Activated CD8-positive, alpha-beta memory T cell treated with anti-CD3 and anti-CD28 coated beads, Interleukin-2, amount 50 U/mL, for 4 hours (primary cell): Measurements from ENCODE around the gene CRYBG3.
A peak's percentile ranks its signal among the peaks of the same experiment; 100 is the strongest.

ENCODE experiments used
- DNase-seq: peaks from one replicate; pipeline ENCODE4 v3.0.0-alpha.2; 2020

Gene CRYBG3

GRCh38 chr3:97949110-97949485 lies 127.3 kb downstream of the CRYBG3 start:
- no peak for DNase-seq

DNA sequence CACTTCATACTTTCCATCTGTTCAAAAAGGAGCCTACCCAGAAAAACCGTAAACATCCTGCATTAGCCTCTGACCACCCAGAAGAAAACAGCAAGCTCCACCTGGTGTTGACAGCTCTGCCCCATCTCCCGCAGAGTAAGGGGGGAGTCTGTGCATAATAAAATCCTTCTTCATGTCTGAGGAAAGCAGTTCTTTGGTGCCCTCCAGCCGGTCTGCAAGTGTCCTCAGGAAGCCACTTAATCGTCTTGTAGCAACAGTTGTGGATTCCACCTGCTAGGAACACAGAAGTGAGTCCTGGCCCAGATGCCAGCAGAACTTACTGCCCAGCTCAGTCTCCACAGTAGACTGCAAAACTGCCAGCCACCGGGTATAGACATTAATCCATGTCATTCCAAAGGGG lies 127.9 kb downstream of the CRYBG3 start:
- DNase-seq = no peak

DNA sequence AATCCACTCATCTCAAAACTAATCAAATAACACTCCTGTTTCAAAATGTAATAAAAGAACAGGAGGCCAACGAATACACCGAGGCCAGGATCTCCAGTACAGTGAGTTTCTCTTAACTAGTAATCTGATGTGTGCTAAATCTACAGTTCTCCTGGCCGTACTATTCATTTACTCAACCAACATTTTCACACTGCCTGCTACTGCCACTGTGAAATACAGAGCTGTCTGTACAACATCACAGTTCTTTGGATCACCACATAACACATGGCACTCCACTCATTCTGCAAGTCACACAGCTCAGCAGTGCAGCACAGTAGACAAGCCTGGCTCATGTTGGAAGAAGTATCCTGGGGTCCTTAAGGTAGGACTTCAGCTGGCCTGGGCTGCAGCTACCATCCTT lies 128.5 kb downstream of the CRYBG3 start:
- no peak for DNase-seq

GRCh38 chr3:97952280-97952679 lies 130.5 kb downstream of the CRYBG3 start:
- no peak for DNase-seq

DNA sequence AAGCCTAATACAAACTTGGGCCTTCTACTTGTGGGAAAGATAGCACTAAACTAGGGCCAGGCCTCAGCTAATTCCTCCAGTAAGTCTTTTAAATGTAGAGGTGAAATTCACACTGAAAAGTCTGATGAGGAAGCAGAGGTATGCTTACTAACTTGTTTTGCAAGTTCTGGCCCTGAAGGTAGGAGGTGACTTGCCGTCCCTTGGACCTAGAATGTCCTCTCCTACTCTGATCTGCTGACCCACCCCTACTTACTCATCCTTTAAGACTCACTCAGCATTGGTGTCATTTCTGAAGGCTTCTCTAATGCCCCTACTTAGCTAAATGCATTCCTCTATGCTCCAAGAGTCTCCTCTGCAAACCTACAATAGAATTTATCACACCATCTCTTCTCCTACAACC lies 131.1 kb downstream of the CRYBG3 start:
- DNase-seq = no peak

GRCh38 chr3:97954228-97954827 lies 132.5 kb downstream of the CRYBG3 start:
- DNase-seq = no peak

DNA sequence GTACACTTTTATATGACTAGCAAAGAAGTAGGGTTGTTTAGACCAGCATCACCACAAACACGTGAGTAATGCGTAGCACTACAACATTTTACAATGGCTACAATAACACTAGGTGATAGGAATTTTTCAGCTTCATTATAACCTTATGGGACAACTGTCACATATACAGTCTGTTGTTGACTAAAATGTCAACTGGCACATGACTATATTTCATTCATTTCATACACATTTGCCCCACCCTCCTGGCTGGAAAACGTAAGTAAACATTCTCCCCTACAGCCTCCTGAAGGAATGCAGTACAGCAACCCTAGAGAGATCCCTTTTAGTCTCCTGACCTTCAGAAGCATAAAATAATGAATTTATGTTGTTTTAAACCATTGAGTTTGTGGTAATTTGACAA lies 134.2 kb downstream of the CRYBG3 start:
- DNase-seq = no peak

DNA sequence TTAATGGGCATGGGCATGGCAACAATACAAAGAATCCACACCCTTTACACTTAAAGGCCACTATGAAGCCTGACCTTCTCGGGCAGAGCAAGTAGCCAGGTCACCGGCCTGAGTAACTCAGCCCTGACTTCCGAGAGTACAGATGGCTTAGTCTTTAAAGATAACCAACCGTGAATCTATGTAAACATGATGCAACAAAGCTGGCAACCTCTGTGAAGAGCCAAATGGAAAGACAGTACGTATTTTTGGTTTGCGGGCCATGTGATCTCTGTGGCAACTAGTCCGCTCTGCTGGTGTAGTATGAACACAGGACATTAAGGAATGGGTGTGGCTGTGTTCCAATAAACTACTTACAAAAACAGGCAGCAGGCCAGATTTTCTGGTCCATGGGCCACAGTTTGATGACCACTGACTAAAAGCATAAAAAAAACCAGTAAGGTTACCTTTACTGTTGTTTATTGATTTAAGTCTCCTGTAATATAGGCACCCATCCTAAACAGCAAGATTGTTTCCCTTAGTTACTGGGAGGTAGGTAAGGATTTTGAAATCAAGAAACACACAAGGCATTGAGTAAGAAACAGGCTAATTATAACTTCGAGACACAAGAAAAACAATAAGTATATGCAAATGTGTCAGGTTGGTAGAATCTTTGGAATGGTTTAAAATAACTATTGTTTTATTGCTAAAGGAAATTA lies 136.0 kb downstream of the CRYBG3 start:
- DNase-seq = no peak

- no peak for DNase-seq
Observed at GRCh38 chr3:97958396-97958795, 136.6 kb downstream of the CRYBG3 start.

DNA sequence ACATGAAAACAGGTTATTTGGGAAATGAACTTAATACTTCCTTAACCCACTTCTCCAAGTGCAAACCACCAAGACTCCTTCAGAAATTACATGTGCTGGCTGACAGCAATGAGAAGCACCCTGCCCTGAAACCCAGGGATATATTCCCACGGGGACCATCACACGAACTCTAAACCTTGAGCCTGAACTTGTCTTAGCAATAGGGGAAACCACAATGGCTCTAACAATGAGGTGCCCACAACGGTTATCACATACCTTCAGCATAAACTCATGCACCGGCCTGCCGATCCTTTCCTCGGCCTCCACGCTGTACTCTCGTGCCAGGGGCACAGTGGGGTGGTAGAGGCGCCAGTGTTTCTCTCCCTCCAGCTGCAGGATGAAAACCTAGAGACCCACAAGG lies 137.0 kb downstream of the CRYBG3 start:
- DNase-seq = no peak

- DNase-seq = no peak
Observed at GRCh38 chr3:97959872-97960271, 138.1 kb downstream of the CRYBG3 start.

GRCh38 chr3:97960551-97960950 lies 138.7 kb downstream of the CRYBG3 start:
- DNase-seq = no peak

GRCh38 chr3:97960993-97961766 lies 139.4 kb downstream of the CRYBG3 start:
- no peak for DNase-seq

DNA sequence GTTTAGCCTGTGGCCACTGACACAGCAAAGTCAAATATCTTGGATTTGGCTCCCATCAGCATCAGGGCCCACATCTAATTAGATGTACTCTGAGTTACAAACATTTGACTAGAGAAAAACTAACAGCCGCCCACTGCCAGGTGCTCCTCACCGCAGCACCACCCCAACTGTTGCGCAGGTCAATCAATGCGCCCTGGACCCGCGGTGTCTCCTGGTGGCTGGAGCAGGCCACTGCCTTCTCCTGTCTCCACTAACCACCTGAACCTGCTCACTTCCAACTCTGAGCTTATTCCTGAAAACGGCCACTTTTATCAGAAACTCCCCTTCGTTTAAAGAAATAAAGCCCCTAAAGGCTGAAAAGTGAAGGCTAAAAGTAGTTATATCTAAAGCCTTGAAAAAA lies 146.2 kb downstream of the CRYBG3 start:
- no peak for DNase-seq

DNA sequence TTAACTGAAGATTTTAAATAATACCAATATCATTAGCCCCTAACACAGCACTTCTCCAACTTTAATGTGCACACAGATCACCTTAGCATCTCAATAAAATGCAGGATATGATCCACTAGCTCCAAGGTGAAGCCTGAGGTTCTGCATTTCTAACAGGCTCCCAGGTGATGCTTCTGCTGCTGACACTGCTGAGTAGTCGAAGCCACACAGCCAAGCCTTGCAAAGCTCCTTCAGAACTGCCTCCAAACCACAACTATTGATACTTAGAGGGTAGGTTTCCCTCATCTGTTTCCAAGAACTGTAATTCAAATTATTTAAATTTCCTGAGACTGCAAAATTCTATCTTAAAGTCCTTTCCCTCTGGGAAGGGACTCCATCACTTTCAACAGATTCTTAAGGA lies 146.6 kb downstream of the CRYBG3 start:
- DNase-seq = no peak

DNA sequence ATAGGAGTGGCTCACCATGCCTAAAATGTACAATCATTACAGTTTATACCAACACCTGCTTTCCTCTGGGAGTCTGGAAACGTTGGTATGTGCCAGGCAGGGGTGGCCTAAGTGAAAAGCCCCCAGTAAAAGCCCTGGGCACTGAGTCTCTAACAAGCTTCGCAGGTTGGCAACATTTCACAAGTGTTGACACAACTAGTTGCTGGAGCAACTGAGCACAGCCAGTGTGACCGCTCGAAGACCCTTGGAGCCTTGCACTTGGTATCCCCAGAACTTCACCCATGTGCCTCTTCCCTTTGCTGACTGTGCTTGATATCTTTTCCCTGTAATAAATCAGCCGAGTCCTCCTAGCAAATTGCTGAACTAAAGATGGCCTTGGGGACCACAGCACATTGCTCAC lies 147.7 kb downstream of the CRYBG3 start:
- no peak for DNase-seq

DNA sequence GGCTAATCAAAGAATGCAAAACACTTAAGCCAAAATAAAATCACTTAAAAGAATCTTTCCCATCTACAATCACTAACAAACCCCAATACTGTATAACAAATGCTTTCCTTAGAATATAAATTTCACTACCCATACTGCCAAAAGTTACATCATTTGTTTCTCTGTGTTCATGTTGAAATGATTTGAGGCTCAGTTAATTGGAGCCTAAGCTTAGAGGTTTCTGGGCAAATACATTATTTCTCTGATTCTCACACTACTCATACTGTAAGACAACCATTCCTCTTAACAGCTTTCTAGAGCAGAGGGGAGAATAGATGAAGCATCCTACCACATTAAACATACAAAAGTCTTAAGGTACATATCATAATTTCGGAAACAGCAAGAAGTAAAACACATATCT lies 148.3 kb downstream of the CRYBG3 start:
- DNase-seq = no peak

GRCh38 chr3:97970956-97971620 lies 149.3 kb downstream of the CRYBG3 start:
- DNase-seq = no peak

- peak; percentile 79 for DNase-seq
Observed at GRCh38 chr3:97971679-97972567, 150.1 kb downstream of the CRYBG3 start, which contains the start of gene RIOX2. Gene RIOX2, minus strand, starts transcription at chr3:97972431. Its CDS starts 4,838 bp downstream, at chr3:97967593.

GRCh38 chr3:97972976-97973375 lies 151.2 kb downstream of the CRYBG3 start:
- DNase-seq = no peak

DNA sequence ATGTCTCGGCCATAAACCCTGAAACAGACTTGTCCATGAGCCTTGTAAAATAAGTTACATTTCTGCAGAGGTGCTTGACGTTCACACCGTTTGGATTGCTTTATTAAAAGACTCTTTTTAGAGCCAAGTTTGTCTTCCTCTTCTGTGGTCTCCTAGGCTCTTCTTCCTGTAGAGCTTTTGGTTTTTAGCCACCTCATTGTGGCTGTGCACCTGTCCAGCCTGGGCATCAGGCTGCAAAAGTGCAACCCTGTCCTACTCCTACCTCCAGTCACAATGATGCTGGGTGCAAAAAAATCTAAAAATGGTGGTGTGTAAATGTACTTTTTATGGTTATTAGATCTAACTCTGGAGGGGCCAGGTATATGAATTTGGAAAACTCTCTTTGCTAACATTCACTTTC lies 153.2 kb downstream of the CRYBG3 start:
- DNase-seq = no peak

DNA sequence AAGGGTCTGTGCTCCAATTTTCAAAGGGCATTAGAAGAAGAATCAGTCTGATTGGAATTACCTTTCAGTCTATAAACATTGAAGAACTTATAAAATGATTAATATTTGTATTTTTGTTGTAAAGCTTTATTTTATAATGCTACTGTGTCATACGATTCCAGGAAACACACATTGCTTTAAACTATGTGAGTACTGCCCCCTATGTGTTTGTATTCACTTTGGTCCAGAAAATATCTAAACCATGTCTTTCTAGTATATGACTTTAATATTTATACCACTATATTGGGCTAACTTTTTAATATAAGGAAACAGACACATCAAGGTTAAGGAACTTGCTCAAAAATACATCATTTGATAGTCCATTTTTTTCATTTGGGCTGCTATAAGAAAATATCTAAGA lies 153.7 kb downstream of the CRYBG3 start:
- DNase-seq = no peak

DNA sequence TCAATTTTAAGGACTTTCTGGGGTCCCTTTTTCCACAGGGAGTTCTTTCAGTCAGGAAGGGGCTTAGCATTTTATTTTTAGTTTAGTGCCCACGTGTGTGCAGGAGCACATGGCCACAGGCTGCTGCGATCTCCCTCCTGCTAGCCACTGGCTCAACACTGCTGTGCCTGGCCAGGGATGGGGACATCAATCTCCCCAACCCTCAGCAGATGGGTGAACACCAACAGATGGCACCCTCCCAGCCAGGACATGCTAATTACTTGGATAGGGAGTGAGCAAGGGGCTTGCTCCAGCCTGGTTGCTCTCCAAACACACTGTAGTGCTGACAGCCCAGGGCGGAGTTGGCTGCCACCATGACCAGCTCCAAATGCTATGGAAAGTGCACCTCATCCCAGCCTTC lies 157.8 kb downstream of the CRYBG3 start:
- no peak for DNase-seq
